GM19467 (cell line): ENCODE measurements around the gene LMO2.

Experiments used
- ATAC-seq: cut with Tn5 transposase; IDR thresholded peaks from one replicate; pipeline ENCODE4 v1.9.1; 2021; ENCODE audit warnings: mild to moderate bottlenecking, moderate library complexity; ENCODE audit not compliant: unreplicated experiment

LMO2 gene

DNA sequence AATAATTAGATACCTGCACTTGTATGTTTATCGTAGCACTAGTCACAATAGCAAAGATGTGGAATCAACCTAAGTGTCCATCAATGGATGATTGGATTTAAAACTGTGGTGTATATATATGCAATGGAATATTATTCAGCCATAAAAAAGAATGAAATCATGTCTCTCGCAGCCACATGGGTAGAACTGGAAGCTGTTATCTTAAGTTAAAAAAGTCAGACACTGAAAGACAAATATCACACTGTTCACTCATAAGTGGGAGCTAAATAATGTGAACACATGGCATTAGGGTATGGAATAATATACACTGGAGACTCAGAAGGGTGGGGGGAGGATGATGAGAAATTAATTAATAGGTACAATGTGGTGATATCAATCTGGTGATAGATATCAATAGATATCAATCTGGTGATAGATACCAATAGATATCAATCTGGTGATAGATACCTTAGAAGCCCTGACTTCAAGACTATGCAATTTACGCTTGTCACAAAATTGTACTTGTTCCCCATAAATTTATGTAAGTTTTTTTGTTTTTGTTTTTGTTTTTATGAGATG lies 2.0 kb downstream of the LMO2 start:
- no peak for ATAC-seq

DNA sequence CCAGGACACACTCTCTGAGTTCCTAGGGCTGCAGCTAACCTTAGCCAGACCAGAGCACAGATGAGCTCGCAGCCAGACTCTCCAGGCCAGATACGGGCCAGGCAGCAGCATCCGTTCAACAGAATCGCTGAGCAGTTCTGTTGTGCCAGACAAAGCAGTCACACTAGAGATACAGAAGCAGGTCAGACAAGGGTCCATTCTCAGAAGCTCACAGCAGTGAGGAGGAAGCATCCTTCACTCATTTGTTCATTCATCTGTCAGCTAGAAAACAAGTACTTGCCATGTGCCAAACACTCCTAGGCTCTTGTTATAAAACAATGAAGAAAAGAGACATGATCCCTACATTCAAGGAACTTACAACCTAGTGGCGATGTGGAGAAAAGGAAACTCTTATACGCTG lies 2.6 kb downstream of the LMO2 start:
- no peak for ATAC-seq

DNA sequence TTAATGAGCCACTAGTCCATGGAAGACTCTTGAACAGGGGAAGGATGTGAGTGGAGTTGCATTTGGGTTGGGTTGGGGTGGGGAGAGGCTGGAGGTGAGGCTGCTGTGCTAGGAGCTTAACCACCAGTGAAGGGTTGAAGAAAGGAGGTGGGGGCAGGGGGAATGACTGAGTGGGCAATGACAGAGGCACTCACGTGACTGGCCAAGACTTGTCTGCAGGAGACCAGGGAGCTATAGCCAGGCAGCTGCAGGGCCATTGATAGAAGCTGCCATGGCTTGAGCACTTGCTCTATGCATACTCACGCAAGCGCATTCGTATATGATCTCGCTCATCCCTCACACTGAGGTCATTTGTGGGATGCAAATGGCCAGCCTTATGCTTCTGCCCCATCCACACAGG lies 4.0 kb downstream of the LMO2 start:
- ATAC-seq = no peak

DNA sequence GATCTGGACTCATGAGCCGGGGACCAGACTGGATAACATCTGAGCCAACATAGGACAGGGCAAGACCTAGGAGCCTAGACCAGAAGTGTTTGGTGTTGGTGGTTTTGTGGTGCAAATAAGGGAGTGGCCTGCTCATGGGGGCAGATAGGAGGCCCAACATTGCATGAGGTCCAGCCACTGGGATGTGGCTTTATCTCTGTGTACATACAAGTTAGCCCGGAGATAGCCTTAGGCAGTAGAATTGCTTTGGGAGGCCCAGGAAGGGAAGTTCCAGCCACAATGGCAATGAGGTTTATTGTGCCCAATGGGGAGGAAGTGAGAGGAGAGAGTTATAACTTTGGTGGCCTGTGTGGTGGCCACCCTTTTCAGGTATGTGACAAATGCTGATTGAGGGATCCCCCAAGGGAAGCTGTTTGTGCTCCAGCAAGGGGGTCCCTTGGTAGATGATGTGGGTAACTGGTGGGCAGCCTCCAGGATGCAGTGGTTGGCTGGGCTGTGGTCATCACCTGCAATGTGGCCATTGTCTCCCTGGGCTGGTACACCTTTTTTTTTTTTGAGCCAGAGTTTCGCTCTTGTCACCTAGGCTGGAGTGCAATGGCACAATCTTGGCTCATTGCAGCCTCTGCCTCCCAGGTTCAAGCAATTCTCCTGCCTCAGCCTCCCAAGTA lies 6.4 kb downstream of the LMO2 start:
- no peak for ATAC-seq

DNA sequence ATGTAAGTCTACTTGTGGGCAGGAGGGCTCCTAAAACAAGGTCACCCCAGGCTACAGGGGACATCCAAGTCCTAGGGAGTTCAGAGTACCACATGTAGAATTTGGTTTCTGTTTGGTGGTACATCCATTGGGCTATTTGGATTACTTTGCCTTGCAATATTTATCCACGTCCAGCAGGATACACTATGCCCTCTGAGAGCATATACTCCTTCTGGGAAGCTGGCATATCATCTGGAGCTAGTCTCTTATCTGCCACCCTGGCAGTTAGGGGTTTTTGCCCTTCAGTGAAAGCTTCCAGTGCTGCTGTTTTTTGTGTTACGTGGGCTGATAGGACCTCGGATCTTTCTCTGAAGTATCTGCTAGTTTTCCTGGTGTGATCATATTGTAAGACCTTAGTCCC lies 7.3 kb downstream of the LMO2 start:
- ATAC-seq = no peak

DNA sequence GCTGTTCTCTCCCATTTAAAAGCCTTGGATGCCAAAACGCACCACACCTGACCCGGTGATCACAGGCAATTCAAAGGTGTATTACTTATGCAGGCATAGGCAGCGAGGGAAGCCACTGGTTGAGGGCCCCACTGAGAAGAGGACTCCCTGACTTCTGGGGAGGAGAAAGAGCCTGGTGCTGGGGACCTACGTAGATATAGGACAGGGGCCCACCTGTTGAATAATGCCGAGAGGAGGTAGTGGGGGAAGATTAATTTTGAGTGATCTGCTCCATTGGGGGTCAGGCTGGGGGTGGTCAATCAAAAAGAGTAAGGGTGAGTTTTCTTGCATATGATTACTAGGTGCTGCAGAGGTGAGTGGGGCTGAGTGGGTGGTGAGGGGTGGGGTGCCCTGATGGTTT lies 7.8 kb downstream of the LMO2 start:
- ATAC-seq = no peak

DNA sequence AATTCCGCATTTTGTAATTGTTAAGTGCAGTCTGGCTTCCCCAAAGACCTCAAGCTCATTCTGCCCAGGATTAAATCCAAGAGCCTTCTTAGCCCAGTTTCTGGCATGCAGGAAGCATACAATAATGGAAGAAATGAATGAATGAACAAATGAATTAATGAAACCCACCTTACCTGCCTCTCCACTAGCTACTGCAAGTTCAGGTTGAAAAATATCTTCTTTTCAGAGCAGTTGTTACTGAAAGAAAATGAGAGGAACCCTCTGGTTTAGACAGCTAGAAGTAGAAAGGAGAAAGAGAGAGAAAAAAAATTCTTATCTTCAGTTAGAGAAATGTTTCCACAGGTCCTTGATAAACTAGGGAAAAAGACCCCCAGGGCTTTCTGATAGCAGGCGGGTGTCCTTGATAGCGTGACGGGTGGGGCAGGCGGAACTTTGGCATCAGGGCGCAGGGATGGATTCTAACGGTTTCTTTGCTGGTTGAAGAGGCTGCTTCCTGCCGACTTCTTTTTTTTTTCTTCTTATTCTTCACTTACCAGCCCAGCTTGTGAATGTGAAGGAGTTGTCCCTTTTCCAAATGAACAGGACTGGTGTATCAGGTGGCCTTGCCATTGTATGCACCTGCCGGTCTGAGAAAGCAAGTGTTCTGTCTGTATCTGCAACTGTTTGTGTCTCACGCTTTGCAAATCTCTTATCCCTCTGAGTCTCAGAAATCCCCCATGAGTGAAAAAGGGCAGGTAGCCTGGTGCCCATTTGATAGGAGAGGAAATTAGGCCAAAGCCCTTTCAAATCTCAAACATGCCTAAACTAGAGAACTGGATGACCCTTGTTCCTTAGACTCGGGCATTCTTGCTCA lies 10.0 kb downstream of the LMO2 start:
- no peak for ATAC-seq

DNA sequence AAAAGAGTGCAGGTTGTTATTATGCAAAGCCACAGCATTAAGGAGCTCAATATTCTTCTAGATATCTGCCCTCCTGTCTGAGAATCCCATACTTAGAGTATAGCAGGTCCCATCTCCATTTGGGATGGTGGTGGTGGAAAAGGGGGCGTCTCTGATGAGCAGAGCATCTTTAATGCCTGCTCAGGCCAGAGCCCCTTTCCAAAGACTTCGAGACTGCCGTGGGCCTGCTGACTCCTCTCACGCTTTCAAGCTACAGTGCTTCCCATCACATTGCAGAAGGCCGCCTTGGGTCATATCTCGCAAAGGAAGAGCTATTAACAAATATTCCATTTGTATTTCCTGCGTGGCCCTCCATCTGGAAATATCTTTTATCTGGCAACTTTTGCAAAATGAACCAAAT lies 10.9 kb downstream of the LMO2 start:
- no peak for ATAC-seq

DNA sequence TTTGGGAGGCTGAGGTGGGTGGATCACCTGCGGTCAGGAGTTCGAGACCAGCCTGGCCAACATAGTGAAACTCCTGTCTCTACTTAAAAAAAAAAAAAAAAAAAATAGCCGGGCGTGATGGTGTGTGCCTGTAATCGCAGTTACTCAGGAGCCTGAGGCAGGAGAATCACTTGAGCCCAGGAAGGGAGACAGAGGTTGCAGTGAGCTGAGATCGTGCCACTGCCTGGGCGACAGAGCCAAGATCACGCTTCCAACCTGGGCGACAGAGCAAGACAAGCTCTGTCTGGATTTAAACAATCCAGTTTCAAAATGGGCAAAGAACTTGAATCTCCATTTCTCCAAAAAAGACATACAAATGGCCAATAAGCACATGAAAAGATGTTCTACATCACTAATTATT lies 12.5 kb downstream of the LMO2 start:
- ATAC-seq = no peak

DNA sequence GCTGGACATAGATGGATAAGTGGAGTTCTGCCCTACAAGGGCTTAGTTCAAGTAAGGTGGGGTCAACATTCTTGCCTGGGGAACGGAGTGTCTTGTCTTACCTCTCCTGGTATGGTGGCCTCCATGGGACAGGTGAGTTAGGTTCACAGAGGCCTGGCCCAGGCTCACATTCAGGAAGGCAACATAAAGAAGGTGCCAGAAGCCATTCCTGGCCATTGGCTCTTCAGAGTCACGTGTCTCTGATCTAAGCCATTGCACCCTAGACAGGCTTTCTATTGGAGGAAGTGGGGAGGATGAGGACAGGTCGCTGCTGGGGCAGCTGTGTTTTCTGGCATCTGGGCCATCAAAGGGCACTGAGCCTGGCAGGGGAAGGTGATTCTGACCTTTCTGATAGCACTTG lies 14.8 kb downstream of the LMO2 start:
- ATAC-seq = no peak

DNA sequence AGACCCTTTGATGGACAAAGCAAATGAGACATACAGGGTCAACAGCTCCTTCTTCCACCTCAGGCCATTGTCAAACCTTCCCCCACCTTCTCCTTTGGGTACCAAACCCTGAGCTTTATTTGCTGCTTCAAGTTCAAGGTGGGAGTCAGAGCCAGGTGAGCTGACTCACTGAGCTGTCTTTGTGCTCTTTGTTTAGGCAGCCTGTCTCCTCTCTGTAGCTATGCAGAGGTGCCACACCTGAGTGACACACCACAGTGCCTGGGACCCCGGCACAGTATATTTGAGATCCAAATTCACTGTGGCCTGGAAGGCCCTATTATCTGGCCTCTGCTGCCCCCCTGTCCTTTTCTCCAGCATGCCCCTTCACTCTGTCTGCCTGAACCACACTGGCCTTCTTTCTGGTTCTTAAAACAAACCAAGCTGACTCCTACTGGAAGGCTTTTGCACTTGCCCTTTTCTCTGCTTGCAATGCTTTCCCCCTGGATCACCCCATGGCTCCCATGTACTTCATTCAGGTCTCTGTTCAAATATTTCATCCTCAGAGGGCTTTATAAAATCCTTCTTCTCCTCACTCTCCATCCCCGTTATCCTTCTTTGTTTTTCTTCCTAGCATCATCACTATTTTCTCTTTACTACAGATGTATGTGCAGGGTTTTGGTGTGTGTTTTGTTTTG lies 16.1 kb downstream of the LMO2 start:
- ATAC-seq = no peak

DNA sequence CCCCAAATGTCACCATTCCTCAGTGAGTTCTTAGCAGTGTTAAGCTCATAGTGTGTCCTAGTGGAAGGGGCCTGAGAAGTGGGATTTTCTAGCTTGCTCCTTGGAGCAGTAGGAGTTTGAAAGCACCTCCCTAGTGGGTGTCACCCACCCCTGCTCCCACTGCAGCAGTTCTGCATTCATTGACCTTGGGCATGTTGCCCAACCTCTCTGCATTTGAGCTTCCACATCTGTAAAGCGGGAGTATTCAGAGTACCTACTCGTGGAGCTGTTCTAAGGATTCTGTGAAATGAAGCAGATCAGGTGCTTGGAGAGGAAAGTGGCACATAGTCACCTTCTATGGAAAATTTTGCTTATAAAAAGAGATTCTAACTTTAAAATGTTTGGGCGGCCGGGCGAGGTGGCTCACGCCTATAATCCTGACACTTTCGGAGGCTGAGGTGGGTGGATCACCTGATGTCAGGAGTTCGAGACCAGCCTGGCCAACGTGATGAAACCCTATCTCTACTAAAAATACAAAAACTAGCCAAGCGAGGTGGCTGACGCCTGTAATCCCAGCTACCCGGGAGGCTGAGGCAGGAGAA lies 16.9 kb downstream of the LMO2 start:
- no peak for ATAC-seq

DNA sequence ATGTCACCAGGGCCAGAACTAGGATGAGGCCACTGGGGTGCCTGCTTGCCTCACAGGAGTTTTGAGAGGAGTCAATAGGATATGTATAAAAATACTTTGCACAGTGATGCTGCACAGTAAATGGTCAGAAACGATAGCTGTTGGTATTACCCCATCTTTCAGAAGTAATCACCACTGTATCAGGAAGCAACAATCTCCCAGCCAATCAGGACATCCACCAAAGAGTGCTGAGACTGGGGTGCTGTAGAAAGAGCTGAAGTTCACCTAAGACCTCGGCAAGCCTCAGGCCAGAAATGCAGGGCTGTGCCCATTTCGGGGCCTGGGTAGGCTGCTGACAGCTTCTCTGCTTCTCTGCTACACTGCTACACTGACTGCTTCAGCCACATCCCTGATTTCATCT lies 17.4 kb downstream of the LMO2 start:
- no peak for ATAC-seq

DNA sequence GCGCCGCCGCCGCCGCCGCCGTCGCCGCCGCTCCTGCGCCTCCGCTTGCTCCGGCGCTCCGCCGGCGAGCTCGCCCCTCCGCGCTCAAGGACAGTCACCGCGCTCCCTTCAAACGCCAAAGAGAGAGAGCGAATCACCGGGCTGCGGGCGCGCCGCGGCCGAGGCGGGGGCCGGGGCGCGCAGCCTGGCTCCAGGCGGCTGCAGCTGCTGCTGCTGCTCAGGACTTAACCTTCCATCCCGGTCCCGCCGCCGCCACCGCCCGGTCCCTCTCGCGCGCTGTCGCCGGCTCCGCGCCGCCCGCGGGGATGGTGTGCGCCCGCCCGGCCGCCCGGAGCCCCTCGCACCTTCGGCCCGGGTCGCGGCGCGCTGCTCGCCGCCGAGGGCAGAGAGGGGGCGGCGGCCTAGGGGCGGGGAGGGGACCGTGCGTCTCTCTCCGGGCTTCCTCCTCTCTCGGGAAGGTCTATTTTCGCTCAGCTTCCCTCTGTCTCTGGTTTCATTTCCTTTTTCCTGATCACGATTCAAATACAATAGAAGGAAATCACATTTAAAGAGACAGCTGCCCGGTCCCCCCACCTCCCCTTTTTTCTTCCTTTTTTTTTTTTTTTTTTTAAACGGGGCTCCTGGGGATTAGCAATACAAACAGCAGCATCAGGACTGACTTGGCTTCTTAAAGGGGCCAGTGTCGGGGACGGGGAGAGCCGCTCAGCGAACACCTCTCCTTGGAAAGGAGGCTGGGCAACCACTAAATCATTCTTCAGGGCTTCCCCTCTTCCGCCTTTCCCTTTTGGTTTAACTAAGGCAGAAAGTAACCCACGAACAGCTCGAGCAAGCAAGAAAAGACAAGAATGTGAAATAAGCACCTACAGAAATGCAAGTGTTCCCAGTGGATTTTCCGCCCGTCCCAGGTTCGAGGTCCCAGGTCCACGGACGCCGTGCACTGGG lies 22.1 kb downstream of the LMO2 start:
- no peak for ATAC-seq

DNA sequence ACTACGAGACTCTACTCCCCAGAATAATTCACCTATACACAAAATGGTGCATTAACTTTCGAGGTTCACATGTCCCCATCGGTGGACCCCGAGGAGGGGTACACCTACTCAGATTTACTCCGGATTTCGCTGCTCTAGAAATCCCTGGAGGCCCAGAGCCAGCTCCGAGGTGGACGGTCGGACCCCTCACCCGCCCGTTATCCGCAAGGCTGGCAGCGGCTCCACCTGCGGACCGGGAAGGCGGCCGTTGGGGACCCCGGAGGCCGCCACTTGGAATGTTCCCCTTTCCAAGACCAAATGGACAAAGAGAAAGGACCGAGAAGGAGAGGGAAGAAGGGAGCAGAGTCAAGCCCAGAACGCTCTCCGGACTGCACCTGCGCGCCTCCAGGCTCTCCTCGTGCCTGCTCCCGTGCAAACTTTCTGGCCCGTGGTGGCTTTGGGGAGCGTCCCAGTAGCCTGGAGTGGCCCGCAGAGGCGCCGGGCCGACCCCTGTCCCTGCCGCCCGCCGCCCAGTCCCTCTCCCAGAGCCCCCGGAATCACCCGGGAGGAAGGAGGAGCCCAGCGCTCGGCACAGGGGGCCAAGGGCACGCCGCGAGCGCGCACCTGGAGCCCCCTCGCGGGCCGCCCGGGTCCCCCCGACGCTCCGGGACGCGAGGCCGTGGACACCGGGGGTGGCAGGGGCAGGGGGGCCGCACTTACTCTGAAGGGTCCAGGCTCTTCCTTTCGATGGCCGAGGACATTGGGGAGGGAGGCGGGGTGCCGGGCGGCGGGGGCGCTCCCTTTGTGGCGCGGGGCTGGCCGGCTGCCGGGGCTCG lies 23.0 kb downstream of the LMO2 start:
- no peak for ATAC-seq

DNA sequence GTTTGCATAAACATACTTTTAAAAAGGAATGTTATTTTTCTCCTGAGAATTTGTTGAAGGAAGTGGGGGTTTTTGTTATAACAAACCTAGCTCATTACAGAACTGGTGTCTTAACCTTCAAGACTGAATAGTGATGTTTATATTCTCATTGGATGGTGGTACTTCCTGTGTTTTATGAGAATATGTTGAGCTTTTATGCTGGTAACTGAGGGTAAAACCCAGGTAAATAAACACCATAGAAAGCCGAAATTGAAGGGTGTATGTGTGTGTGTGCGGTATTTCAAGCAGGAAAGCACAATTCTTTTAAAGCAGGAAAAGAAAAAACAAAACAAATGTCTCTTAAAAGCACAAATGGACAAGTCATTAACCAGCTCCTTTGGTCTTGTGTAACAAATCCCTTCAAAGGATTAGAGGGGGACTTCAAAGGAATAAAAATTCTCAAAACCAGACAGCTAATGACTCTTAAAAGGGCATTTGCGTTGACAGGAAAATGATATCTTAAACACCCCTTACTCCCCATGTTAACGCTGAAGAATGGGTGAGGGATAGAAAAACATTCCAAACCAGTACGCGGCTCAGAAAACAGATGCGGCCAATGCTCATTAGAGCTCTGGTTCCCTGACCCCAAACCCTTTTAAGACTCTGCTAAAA lies 23.8 kb downstream of the LMO2 start:
- ATAC-seq = no peak

DNA sequence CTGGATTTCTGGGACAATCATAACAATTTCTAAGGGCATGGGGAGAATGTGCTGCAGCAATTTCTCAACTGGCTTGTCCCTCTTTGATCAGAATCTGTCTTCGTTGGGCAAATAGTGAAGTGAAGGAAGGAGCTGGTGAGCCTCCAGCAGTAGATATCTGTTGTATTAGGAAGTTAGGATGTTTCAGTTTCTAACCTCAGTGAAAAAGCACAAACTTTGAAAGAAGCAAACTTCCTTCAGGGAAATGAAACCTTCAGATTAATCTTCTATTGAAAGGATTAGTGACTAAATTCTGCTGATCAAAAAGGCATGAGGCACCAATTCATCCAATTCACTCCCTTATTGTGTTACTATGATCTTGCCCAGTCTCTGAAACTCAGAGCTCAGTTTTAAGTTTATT lies 24.3 kb downstream of the LMO2 start:
- ATAC-seq = no peak

DNA sequence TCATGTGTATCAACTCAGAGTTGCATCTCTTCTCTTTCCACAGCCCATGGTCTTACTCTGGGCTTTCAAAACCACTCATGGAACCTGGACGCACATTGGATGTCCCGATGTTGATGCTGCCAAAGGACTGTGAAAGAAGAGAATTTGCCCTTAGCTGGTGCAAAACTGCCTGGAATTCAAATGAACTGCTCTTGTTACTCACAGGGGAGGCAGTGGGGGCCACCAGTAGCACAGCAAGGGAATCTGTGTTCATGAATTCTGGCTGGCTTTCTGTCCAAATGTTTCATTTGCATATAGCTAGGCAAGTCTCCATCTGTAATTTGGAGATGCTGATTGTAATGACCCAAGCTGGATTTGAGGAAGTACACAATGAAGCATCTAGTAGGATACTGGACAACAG lies 24.9 kb downstream of the LMO2 start:
- no peak for ATAC-seq

DNA sequence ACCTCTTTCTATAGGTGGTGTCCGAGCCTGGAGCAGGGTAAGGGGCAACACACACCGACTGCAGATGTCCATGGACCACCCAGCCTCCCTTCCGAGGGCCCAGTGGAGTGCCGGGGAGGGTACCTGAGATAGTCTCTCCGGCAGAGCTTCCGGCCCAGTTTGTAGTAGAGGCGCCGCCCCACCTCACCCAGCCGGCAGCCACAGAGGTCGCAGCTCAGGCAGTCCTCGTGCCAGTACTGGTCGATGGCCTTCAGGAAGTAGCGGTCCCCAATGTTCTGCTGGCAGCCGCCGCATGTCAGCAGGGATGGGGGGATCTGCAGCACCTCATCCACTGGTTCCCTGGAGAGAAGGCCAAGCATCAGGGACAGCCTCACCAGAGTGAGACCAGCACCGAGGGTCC lies 27.4 kb downstream of the LMO2 start:
- ATAC-seq = no peak
